Ovary (tissue), 9 donors: ENCODE measurements around the gene PGRMC2. TPM values are rescaled to one million over a fixed set of nuclear protein-coding genes. Genes with fewer than 3 reads are reported as not detected.

ENCODE experiments used
- DNase-seq, 5 donors: peaks; one replicate each; pipeline ENCODE4 v3.0.0-alpha.2; 2019 to 2020
- H3K27ac ChIP-seq, 2 donors: fragments of 200-600 bp; one replicate each; pipeline versions ENCODE4 v1.5.1 to v1.8.0; 2019 to 2022
- H3K27me3 ChIP-seq: fragments of 200-600 bp; one replicate; pipeline ENCODE4 v1.8.0; 2022
- H3K36me3 ChIP-seq: fragments of 200-600 bp; sonication (generic); one replicate; pipeline ENCODE4 v1.5.1; 2019
- H3K4me1 ChIP-seq: one replicate; pipeline ENCODE4 v1.8.1; 2013; ENCODE audit warnings: mild to moderate bottlenecking, moderate library complexity; ENCODE audit not compliant: insufficient read depth
- H3K4me3 ChIP-seq: fragments of 200-600 bp; sonication (generic); one replicate; pipeline ENCODE4 v1.5.1; 2017
- H3K9me3 ChIP-seq, 2 donors: fragments of 200-600 bp in 1 of 2; sonication (generic) in 1 of 2; one replicate each; pipeline versions ENCODE4 v1.5.1 to v1.8.1; 2013 to 2019; ENCODE audit warnings: mild to moderate bottlenecking in 1 of 2, moderate library complexity in 1 of 2
- EP300 ChIP-seq: sonication (generic); formaldehyde crosslinking; IDR thresholded peaks from one replicate; pipeline ENCODE4 v1.6.1; 2017; ENCODE audit warnings: antibody characterized with exemption
- POLR2A ChIP-seq: fragments of 450-650 bp; IDR thresholded peaks from one replicate; pipeline ENCODE4 v1.6.1; 2017; ENCODE audit warnings: antibody characterized with exemption, mild to moderate bottlenecking, moderate library complexity
- WGBS, 3 donors: extraction: QIAGEN DNeasy Blood & Tissue Kit in 1 of 3; methylation state at CpG; one replicate each; pipeline versions ENCODE4 v1.1.5 to v1.1.7; 2013 to 2017; 5-methylcytosine and 5-hydroxymethylcytosine counted together
- intact Hi-C, 4 donors: fragments of 100-400 bp; cut with DNase I; formaldehyde crosslinking; loops; one replicate each; pipeline versions ENCODE4 v1.11.0 to v1.15.1; 2022 to 2023
- polyA plus RNA-seq, 2 donors: library from polyadenylated mRNA; stranded (reverse); fragments of 200-250 nt in 1 of 2; fragments of 350-450 nt in 1 of 2; fragmentation: Illumina TruSeq in 1 of 2; extraction: RNeasy Lipid Tissue Mini Kit (QIAGEN cat#74804) in 1 of 2; gene quantifications; one replicate each; pipeline ENCODE4 v1.2.3, GENCODE V29; 2013 to 2014
- total RNA-seq, 7 donors: library from RNA; depleted of rRNA in 2 of 7; stranded (reverse); fragments of >200 nt in 2 of 7; fragmentation: NEBNext Ultra II Directional in 3 of 7; extraction: Animal tissue kit (Norgen Biotek cat#: 25700) in 3 of 7; gene quantifications; one replicate each; pipeline versions ENCODE4 v1.1.0 to v1.2.4, GENCODE V29; 2016 to 2023
- TF ChIP-seq, protein P1 (sequence below), 3 donors: fragments of 450-650 bp in 2 of 3; fragments of 200-600 bp in 1 of 3; IDR thresholded peaks; one replicate each; pipeline versions ENCODE4 v1.5.1 to v1.8.0; 2016 to 2022; ENCODE audit warnings: antibody characterized with exemption in 3 of 3, mild to moderate bottlenecking in 1 of 3
- donor health status: DM: no; HTN: no; CAD: no; lungs with moderate emphysema.
- donor health status: DM: no; HTN: no; CAD: no.
- donor health status: Bipolar disorder and iron deficiency.
- donor health status: DM: yes; HTN: yes; CAD: no.
- donor health status: DM: no; HTN: no; CAD: no.
- donor health status: DM: yes; HTN: yes; CAD: no.

PGRMC2 gene
- total and polyA plus RNA-seq, 9 donors: 23.2 to 222 (median 56.9) TPM

GRCh38 chr4:128288689-128289106 is 1.1 kb upstream of the PGRMC2 start:
- 9 to 11% (median 10%) methylated on average over 13 of the region's 13 CpGs for WGBS, 3 donors
- H3K9me3 ChIP-seq: no peaks in the 10 kb centered on the region
- H3K36me3 ChIP-seq: no peaks in the 10 kb centered on the region
- intact Hi-C loops: loop anchor here in 1 of 4 donors (10.0 kb wide), 1 partner anchor 96 kb away; no protein-coding TSS in a partner anchor
- H3K4me3 ChIP-seq: peak overlapping the region; percentile 94
- H3K27ac ChIP-seq: peak overlapping the region; percentile 70 to 91
- DNase-seq: no peak
- TF ChIP-seq, protein P1, sequence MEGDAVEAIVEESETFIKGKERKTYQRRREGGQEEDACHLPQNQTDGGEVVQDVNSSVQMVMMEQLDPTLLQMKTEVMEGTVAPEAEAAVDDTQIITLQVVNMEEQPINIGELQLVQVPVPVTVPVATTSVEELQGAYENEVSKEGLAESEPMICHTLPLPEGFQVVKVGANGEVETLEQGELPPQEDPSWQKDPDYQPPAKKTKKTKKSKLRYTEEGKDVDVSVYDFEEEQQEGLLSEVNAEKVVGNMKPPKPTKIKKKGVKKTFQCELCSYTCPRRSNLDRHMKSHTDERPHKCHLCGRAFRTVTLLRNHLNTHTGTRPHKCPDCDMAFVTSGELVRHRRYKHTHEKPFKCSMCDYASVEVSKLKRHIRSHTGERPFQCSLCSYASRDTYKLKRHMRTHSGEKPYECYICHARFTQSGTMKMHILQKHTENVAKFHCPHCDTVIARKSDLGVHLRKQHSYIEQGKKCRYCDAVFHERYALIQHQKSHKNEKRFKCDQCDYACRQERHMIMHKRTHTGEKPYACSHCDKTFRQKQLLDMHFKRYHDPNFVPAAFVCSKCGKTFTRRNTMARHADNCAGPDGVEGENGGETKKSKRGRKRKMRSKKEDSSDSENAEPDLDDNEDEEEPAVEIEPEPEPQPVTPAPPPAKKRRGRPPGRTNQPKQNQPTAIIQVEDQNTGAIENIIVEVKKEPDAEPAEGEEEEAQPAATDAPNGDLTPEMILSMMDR (IDR thresholded peaks at IDR 0.05): no peak
- no peak for TF ChIP-seq POLR2A
- no peak for TF ChIP-seq EP300
- peaks cover 2% of the 10 kb centered on the region for H3K4me1 ChIP-seq
- no peaks in the 10 kb centered on the region for H3K27me3 ChIP-seq

GRCh38 chr4:128287871-128288688 is 467 bp upstream of the PGRMC2 start:
- H3K4me1 ChIP-seq: peaks cover 2% of the 10 kb centered on the region
- no peaks in the 10 kb centered on the region for H3K36me3 ChIP-seq
- TF ChIP-seq EP300: peak; percentile 51
- peak; percentile 66 for TF ChIP-seq POLR2A
- TF ChIP-seq, protein P1 (IDR thresholded peaks at IDR 0.05): peak; percentile 43 to 70 (median 69)
- DNase-seq: peak; percentile 99 to 100 (median 100)
- H3K4me3 ChIP-seq: peak overlapping the region; percentile 94
- intact Hi-C loops: loop anchor here in 1 of 4 donors (10.0 kb wide), 1 partner anchor 97 kb away; no protein-coding TSS in a partner anchor
- 0 to 1% (median 0%) methylated on average over 55 to 86 of the region's 86 CpGs for WGBS, 3 donors
- H3K27me3 ChIP-seq: no peaks in the 10 kb centered on the region
- H3K9me3 ChIP-seq: no peaks in the 10 kb centered on the region
- peak overlapping the region; percentile 70 to 91 for H3K27ac ChIP-seq

DNA sequence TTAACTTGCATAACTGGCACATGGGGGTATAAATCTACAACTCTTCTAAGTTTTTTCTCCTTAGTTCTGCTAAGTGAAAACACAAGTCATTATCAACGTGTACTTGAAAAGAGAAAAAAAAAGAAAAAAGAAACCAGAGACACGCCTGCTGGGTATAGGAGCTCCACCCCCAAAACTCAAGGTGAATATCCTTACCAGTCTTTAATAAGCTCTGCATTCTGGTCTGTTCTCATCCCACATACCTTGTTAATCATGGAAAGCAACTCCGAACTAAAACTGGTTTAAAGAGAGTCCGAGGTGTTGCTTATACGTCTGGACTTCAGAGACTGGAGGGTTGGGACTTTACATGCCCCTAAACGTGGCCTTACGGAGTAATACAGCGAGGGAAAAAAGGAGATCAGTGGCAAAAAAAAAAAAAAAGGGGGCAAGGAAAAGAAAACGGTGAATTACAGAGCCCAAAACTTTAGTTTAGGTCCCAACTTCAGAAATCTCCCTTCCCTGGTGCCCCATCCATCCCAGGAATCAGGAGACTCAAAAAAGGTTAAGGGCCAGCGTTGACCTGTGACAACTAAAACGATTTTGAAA is 1.0 kb downstream of the PGRMC2 start:
- intact Hi-C loops: loop anchor here in 1 of 4 donors (10.0 kb wide), 1 partner anchor 98 kb away; no protein-coding TSS in a partner anchor
- TF ChIP-seq, protein P1 (IDR thresholded peaks at IDR 0.05): no peak
- TF ChIP-seq EP300 (no peak), POLR2A (no peak)
- H3K4me1 ChIP-seq: peaks cover 2% of the 10 kb centered on the region
- no peak for DNase-seq
- H3K4me3 ChIP-seq: peak overlapping the region; percentile 94
- peak overlapping the region in 1 of 2 donors; percentile 70 for H3K27ac ChIP-seq
- no peaks in the 10 kb centered on the region for H3K9me3 ChIP-seq
- H3K36me3 ChIP-seq: no peaks in the 10 kb centered on the region
- H3K27me3 ChIP-seq: no peaks in the 10 kb centered on the region
- 1% methylated on average over 11 of the region's 11 CpGs for WGBS, 3 donors

DNA sequence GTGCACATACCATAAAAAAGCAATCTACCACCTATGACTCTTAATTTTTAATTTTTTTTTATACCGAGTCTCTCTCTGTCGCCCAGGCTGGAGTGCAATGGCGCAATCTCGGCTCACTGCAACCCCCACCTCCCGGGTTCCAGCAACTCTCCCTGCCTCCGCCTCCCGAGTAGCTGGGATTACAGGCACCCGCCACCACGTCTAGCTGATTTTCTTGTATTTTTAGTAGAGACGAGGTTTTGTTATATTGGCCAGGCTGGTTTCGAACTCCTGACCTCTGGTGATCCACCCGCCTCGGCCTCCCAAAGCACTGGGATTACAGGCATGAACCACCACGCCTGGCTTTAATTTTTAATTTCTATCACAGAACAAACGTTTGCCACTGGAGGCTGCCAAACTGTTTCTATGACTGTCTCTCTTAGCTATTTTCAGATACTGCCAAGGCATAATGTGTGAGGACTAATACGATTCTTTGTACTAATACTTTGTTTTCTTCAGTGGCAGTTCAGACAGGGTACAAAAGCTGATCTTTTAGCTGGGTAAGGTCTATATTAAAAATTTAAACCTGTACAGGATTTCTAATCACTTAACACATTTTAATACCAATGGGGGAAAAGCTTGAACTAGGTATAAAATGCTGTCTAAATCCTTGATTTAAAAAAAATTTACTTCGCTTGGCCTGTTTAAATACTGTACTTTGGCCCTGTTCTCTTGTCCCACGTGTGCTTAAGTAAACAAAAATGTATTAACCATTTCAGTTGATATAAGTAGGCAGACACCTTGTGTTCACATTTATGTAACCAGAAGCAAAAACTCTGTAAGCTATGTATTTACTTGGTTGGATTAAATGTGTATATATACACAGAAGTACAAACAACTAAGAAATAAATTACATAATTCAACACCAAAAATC is 2.3 kb downstream of the PGRMC2 start:
- Histone ChIP-seq H3K9me3 (no peaks in the 10 kb centered on the region), H3K4me1 (peaks cover 2% of the 10 kb centered on the region), H3K27ac (no peak overlapping the region), H3K36me3 (no peaks in the 10 kb centered on the region), H3K27me3 (no peaks in the 10 kb centered on the region), H3K4me3 (no peak overlapping the region)
- WGBS, 3 donors: 69 to 78% (median 75%) methylated on average over 18 of the region's 18 CpGs
- intact Hi-C loops: loop anchor here in 1 of 4 donors (10.0 kb wide), 1 partner anchor 99 kb away; no protein-coding TSS in a partner anchor
- no peak for DNase-seq
- no peak for TF ChIP-seq EP300
- TF ChIP-seq, protein P1 (IDR thresholded peaks at IDR 0.05): no peak
- TF ChIP-seq POLR2A: no peak
